H1 (cell line): ENCODE data around the gene TRABD2B. TPM values are rescaled to one million over a fixed set of nuclear protein-coding genes. Genes with fewer than 3 reads are reported as not detected.

Experiments
- ATF2 ChIP-seq: IDR thresholded peaks from 2 replicates; pipeline ENCODE4 v1.6.1; 2012; ENCODE audit warnings: low read length, inconsistent platforms
- BRCA1 ChIP-seq: IDR thresholded peaks from 2 replicates; pipeline ENCODE4 v1.6.1; 2012; ENCODE audit warnings: low read depth, low read length, improper control_type of control experiment
- CTCF ChIP-seq, 3 experiments: IDR thresholded peaks; 1 replicate in 2 of 3; 2 replicates in 1 of 3; pipeline versions ENCODE4 v1.5.1 to v1.6.1; 2011; ENCODE audit warnings: low read length in 3 of 3, mild to moderate bottlenecking in 3 of 3, inconsistent platforms in 2 of 3, low read depth in 1 of 3, moderate library complexity in 1 of 3; ENCODE audit not compliant: insufficient read depth in 1 of 3; ENCODE audit errors: control extremely low read depth in 1 of 3
- EGR1 ChIP-seq: IDR thresholded peaks from 2 replicates; pipeline ENCODE4 v1.6.1; 2011; ENCODE audit warnings: low read depth, low read length, borderline replicate concordance
- KDM1A ChIP-seq: fragments of 200-600, 300-600 bp; sonication (generic); IDR thresholded peaks from 2 replicates; pipeline ENCODE4 v1.7.1; 2016; ENCODE audit warnings: mild to moderate bottlenecking, low read length, borderline replicate concordance
- TEAD4 ChIP-seq: IDR thresholded peaks from 2 replicates; pipeline ENCODE4 v1.6.1; 2012; ENCODE audit warnings: low read depth, low read length, inconsistent platforms, mixed read lengths
- polyA plus RNA-seq, 7 experiments: library from polyadenylated mRNA; depleted of rRNA in 3 of 7; stranded (reverse) in 5 of 7; unstranded in 2 of 7; fragments of >200 nt in 5 of 7; fragments of 200-250 nt in 2 of 7; gene quantifications; 1 replicate in 5 of 7; 2 replicates in 1 of 7; 4 replicates in 1 of 7; pipeline versions ENCODE4 v1.2.1 to v1.2.3, GENCODE V29; 2011 to 2013; ENCODE audit warnings: missing spikeins in 2 of 7, mixed read lengths in 2 of 7
- total RNA-seq: library from RNA; stranded (reverse); fragmentation: NEBNext Ultra II Directional; extraction: Animal tissue kit (Norgen Biotek cat#: 25700); gene quantifications from 2 replicates; pipeline ENCODE4 v1.2.1, GENCODE V29; 2021
- TF ChIP-seq, protein P1 (sequence below): fragments of 300-600 bp; sonication (generic); IDR thresholded peaks from 2 replicates; pipeline ENCODE4 v1.7.1; 2012; ENCODE audit warnings: low read length, moderate library complexity, mild to moderate bottlenecking, inconsistent platforms; ENCODE audit not compliant: insufficient replicate concordance

Gene TRABD2B
- total and polyA plus RNA-seq, 2 of the 8 experiments (the other 6 are each of a cell fraction or from before 2014, with no cell fraction given), result 0.95 to 3.4 TPM

- TF ChIP-seq CTCF (IDR thresholded peaks at IDR 0.05; ENCODE audit: control extremely low read depth in 1 of 3, insufficient read depth in 1 of 3, low read depth in 1 of 3, low read length in 3 of 3), result no peak
- TF ChIP-seq ATF2, result no peak
- TF ChIP-seq, protein P1, sequence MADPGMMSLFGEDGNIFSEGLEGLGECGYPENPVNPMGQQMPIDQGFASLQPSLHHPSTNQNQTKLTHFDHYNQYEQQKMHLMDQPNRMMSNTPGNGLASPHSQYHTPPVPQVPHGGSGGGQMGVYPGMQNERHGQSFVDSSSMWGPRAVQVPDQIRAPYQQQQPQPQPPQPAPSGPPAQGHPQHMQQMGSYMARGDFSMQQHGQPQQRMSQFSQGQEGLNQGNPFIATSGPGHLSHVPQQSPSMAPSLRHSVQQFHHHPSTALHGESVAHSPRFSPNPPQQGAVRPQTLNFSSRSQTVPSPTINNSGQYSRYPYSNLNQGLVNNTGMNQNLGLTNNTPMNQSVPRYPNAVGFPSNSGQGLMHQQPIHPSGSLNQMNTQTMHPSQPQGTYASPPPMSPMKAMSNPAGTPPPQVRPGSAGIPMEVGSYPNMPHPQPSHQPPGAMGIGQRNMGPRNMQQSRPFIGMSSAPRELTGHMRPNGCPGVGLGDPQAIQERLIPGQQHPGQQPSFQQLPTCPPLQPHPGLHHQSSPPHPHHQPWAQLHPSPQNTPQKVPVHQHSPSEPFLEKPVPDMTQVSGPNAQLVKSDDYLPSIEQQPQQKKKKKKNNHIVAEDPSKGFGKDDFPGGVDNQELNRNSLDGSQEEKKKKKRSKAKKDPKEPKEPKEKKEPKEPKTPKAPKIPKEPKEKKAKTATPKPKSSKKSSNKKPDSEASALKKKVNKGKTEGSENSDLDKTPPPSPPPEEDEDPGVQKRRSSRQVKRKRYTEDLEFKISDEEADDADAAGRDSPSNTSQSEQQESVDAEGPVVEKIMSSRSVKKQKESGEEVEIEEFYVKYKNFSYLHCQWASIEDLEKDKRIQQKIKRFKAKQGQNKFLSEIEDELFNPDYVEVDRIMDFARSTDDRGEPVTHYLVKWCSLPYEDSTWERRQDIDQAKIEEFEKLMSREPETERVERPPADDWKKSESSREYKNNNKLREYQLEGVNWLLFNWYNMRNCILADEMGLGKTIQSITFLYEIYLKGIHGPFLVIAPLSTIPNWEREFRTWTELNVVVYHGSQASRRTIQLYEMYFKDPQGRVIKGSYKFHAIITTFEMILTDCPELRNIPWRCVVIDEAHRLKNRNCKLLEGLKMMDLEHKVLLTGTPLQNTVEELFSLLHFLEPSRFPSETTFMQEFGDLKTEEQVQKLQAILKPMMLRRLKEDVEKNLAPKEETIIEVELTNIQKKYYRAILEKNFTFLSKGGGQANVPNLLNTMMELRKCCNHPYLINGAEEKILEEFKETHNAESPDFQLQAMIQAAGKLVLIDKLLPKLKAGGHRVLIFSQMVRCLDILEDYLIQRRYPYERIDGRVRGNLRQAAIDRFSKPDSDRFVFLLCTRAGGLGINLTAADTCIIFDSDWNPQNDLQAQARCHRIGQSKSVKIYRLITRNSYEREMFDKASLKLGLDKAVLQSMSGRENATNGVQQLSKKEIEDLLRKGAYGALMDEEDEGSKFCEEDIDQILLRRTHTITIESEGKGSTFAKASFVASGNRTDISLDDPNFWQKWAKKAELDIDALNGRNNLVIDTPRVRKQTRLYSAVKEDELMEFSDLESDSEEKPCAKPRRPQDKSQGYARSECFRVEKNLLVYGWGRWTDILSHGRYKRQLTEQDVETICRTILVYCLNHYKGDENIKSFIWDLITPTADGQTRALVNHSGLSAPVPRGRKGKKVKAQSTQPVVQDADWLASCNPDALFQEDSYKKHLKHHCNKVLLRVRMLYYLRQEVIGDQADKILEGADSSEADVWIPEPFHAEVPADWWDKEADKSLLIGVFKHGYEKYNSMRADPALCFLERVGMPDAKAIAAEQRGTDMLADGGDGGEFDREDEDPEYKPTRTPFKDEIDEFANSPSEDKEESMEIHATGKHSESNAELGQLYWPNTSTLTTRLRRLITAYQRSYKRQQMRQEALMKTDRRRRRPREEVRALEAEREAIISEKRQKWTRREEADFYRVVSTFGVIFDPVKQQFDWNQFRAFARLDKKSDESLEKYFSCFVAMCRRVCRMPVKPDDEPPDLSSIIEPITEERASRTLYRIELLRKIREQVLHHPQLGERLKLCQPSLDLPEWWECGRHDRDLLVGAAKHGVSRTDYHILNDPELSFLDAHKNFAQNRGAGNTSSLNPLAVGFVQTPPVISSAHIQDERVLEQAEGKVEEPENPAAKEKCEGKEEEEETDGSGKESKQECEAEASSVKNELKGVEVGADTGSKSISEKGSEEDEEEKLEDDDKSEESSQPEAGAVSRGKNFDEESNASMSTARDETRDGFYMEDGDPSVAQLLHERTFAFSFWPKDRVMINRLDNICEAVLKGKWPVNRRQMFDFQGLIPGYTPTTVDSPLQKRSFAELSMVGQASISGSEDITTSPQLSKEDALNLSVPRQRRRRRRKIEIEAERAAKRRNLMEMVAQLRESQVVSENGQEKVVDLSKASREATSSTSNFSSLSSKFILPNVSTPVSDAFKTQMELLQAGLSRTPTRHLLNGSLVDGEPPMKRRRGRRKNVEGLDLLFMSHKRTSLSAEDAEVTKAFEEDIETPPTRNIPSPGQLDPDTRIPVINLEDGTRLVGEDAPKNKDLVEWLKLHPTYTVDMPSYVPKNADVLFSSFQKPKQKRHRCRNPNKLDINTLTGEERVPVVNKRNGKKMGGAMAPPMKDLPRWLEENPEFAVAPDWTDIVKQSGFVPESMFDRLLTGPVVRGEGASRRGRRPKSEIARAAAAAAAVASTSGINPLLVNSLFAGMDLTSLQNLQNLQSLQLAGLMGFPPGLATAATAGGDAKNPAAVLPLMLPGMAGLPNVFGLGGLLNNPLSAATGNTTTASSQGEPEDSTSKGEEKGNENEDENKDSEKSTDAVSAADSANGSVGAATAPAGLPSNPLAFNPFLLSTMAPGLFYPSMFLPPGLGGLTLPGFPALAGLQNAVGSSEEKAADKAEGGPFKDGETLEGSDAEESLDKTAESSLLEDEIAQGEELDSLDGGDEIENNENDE, result no peak
- TF ChIP-seq KDM1A, result no peak
- no peak for TF ChIP-seq EGR1
- TF ChIP-seq BRCA1, result no peak
- no peak for TF ChIP-seq TEAD4
These were observed 85.8 kb downstream of the TRABD2B start (continued) for GRCh38 chr1:47911424-47911823.
